Karpas-422 (cell line): Measurements from ENCODE around the gene BOD1. TPM values are rescaled to one million over a fixed set of nuclear protein-coding genes. Genes with fewer than 3 reads are reported as not detected.
A peak's percentile ranks its signal among the peaks of the same experiment; 100 is the strongest.

ENCODE experiments used
- DNase-seq: peaks from one replicate; pipeline ENCODE4 v3.0.0-alpha.2; 2015
- H2AFZ ChIP-seq: fragments of 200-600 bp; sonication (generic); 2 replicates; pipeline ENCODE4 v1.6.1; 2014; ENCODE audit warnings: antibody characterized with exemption, low read length, mixed read lengths
- H3K27ac ChIP-seq: fragments of 200-600 bp; sonication (generic); 2 replicates; pipeline ENCODE4 v1.5.1; 2014; ENCODE audit warnings: mild to moderate bottlenecking, low read length, moderate library complexity
- H3K27me3 ChIP-seq: fragments of 200-600 bp; sonication (generic); 2 replicates; pipeline ENCODE4 v1.6.1; 2014; ENCODE audit warnings: low read length, mixed read lengths
- H3K36me3 ChIP-seq: fragments of 200-600 bp; sonication (generic); 2 replicates; pipeline ENCODE4 v1.6.1; 2014; ENCODE audit warnings: low read length, mixed read lengths; ENCODE audit not compliant: insufficient read depth
- H3K4me1 ChIP-seq: fragments of 200-600 bp; sonication (generic); 2 replicates; pipeline ENCODE4 v1.6.1; 2014; ENCODE audit warnings: mild to moderate bottlenecking, low read length, mixed read lengths
- H3K4me2 ChIP-seq: fragments of 200-600 bp; sonication (generic); 2 replicates; pipeline ENCODE4 v1.6.1; 2014; ENCODE audit warnings: low read length, low read depth, mild to moderate bottlenecking; ENCODE audit not compliant: poor library complexity, severe bottlenecking
- H3K4me3 ChIP-seq: fragments of 200-600 bp; sonication (generic); 2 replicates; pipeline ENCODE4 v1.5.1; 2014; ENCODE audit warnings: mild to moderate bottlenecking, antibody characterized with exemption, low read length, mixed read lengths
- H3K79me2 ChIP-seq: fragments of 200-600 bp; sonication (generic); 2 replicates; pipeline ENCODE4 v1.6.1; 2014; ENCODE audit warnings: mild to moderate bottlenecking, low read length, mixed read lengths
- H3K9ac ChIP-seq: fragments of 200-600 bp; sonication (generic); 2 replicates; pipeline ENCODE4 v1.6.0; 2014; ENCODE audit warnings: low read length
- H3K9me2 ChIP-seq: fragments of 200-600 bp; sonication (generic), shearing (Covaris generic); replicated peaks from 2 replicates; pipeline ENCODE4 v1.6.0; 2014; ENCODE audit warnings: mild to moderate bottlenecking, low read length, moderate library complexity; ENCODE audit not compliant: insufficient read depth
- H3K9me3 ChIP-seq: fragments of 300-700, 200-600 bp; sonication (generic); 2 replicates; pipeline ENCODE4 v1.6.1; 2014; ENCODE audit warnings: low read length, mixed read lengths
- H4K20me1 ChIP-seq: fragments of 200-600 bp; sonication (generic); 2 replicates; pipeline ENCODE4 v1.6.1; 2014; ENCODE audit warnings: mild to moderate bottlenecking, antibody characterized with exemption, low read length, low read depth; ENCODE audit not compliant: insufficient read depth
- total RNA-seq: library from RNA; depleted of rRNA; stranded (reverse); fragments of >200 nt; shearing (Covaris generic); gene quantifications from 2 replicates; pipeline ENCODE4 v1.2.3, GENCODE V29; 2014; ENCODE audit warnings: low replicate concordance

BOD1 gene
- total RNA-seq, 1 experiment from 2014 or later, result 28.4 TPM

- Histone ChIP-seq H3K4me2 (no peak overlapping the region), H3K9me2 (no peaks in the 10 kb centered on the region), H3K79me2 (no peaks in the 10 kb centered on the region), H3K27me3 (no peaks in the 10 kb centered on the region), H3K36me3 (no peaks in the 10 kb centered on the region), H3K27ac (no peak overlapping the region), H2AFZ (no peak overlapping the region), H3K4me1 (peaks cover 38% of the 10 kb centered on the region), H3K4me3 (no peak overlapping the region), H3K9ac (no peak overlapping the region), H4K20me1 (no peaks in the 10 kb centered on the region), H3K9me3 (no peaks in the 10 kb centered on the region)
- no peak for DNase-seq
These were observed 10.0 kb upstream of the BOD1 start for GRCh38 chr5:173626505-173626820.

DNA sequence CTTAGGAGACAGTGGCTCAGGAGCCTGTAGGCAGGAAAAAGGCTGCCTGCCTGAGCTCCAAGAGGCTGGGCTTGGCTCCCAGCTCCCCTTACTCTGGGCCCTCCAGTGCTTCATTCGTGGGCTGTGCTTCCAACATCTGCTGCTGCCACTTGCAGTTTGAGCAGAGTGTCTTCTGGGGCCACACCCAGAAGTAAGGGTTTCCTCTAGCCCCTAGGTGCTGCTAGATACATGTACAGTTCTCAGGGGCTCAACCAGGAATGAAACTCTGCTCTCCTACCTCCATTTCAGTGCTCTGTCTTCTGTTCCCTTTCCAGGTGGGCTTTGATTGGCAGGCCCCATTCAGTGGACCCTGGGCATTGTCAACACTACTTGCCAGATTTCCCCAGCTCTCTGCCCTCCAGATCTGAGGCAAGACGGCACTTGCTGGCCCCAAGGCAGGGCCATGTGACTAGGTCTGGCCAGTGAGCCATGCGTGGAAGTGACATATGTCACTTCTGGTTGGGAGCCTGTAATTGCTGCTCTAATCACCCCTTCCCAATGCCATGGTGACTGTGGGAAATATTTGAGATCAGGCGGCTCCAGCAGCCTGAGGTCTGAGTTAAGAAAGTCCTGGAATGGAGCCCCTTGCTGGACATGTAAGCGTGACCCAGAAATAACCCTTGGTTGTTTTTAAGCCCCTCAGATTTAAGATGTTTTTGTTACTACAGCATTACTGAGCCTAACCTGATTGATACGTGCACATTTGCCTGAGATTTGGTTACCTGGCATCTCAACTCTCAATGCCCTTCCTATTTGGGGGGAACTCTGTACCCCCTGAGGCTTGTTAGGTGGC lies 9.4 kb upstream of the BOD1 start:
- Histone ChIP-seq H2AFZ (no peak overlapping the region), H3K4me2 (no peak overlapping the region), H3K9me3 (no peaks in the 10 kb centered on the region), H3K27me3 (no peaks in the 10 kb centered on the region), H3K4me3 (no peak overlapping the region), H3K9ac (no peak overlapping the region), H3K27ac (no peak overlapping the region), H3K4me1 (peaks cover 41% of the 10 kb centered on the region), H3K79me2 (no peaks in the 10 kb centered on the region), H3K9me2 (no peaks in the 10 kb centered on the region), H3K36me3 (no peaks in the 10 kb centered on the region), H4K20me1 (no peaks in the 10 kb centered on the region)
- peak; percentile 79 for DNase-seq

GRCh38 chr5:173625261-173625660 lies 8.8 kb upstream of the BOD1 start:
- Histone ChIP-seq H3K4me2 (no peak overlapping the region), H4K20me1 (no peaks in the 10 kb centered on the region), H3K4me3 (no peak overlapping the region), H3K79me2 (no peaks in the 10 kb centered on the region), H3K4me1 (peaks cover 41% of the 10 kb centered on the region), H3K9ac (no peak overlapping the region), H3K27ac (no peak overlapping the region), H3K27me3 (no peaks in the 10 kb centered on the region), H2AFZ (no peak overlapping the region), H3K9me3 (no peaks in the 10 kb centered on the region), H3K36me3 (no peaks in the 10 kb centered on the region), H3K9me2 (no peaks in the 10 kb centered on the region)
- no peak for DNase-seq

GRCh38 chr5:173624282-173624681 lies 7.8 kb upstream of the BOD1 start:
- no peak for DNase-seq
- Histone ChIP-seq H3K4me1 (peaks cover 34% of the 10 kb centered on the region), H3K9me2 (no peaks in the 10 kb centered on the region)

DNA sequence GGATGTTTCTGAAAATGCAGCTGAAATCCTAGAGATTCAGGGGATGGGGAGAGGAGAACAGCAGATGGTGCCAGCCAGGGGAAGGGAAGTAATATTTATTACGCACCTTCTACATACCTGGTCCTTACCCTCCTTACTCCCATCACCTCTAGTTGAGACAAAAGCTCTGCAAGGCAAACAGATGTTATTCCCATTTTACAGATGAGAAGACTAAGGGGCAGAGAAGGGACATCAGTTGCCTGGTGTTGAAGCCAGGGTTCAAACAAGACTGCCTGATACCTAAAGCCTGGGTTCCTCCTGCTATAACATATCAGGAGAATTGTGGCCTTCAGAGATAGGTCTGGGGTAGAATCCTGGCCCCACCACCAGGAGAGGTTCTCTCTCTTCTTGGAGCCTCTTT lies 7.3 kb upstream of the BOD1 start:
- Histone ChIP-seq H3K36me3 (no peaks in the 10 kb centered on the region), H4K20me1 (no peaks in the 10 kb centered on the region), H3K9ac (no peak overlapping the region), H3K79me2 (no peaks in the 10 kb centered on the region), H3K4me3 (no peak overlapping the region), H3K9me2 (no peaks in the 10 kb centered on the region), H3K9me3 (no peaks in the 10 kb centered on the region), H2AFZ (no peak overlapping the region), H3K27me3 (no peaks in the 10 kb centered on the region), H3K4me1 (peaks cover 33% of the 10 kb centered on the region), H3K27ac (no peak overlapping the region), H3K4me2 (no peak overlapping the region)
- DNase-seq, result no peak

More at GRCh38 chr5:173624282-173624681, 7.8 kb upstream of the BOD1 start:
- H2AFZ ChIP-seq, result peak overlapping the region; percentile 23; the same call in 1 of the 2 replicates
- no peaks in the 10 kb centered on the region for H3K27me3 ChIP-seq
- no peak overlapping the region for H3K9ac ChIP-seq
- H3K79me2 ChIP-seq, result no peaks in the 10 kb centered on the region
- no peak overlapping the region for H3K4me2 ChIP-seq
- H3K4me3 ChIP-seq, result no peak overlapping the region
- H3K36me3 ChIP-seq, result no peaks in the 10 kb centered on the region
- H3K9me3 ChIP-seq, result no peaks in the 10 kb centered on the region
- no peak overlapping the region for H3K27ac ChIP-seq
- no peaks in the 10 kb centered on the region for H4K20me1 ChIP-seq

GRCh38 chr5:173623296-173623771 lies 6.9 kb upstream of the BOD1 start:
- H3K36me3 ChIP-seq, result no peaks in the 10 kb centered on the region
- H3K27ac ChIP-seq, result no peak overlapping the region
- no peak overlapping the region for H3K4me2 ChIP-seq
- H3K79me2 ChIP-seq, result no peaks in the 10 kb centered on the region
- no peak overlapping the region for H2AFZ ChIP-seq
- no peaks in the 10 kb centered on the region for H3K9me2 ChIP-seq
- DNase-seq, result no peak
- no peaks in the 10 kb centered on the region for H3K9me3 ChIP-seq
- no peak overlapping the region for H3K9ac ChIP-seq
- no peak overlapping the region for H3K4me3 ChIP-seq
- no peaks in the 10 kb centered on the region for H3K27me3 ChIP-seq
- no peaks in the 10 kb centered on the region for H4K20me1 ChIP-seq
- peaks cover 31% of the 10 kb centered on the region for H3K4me1 ChIP-seq

DNA sequence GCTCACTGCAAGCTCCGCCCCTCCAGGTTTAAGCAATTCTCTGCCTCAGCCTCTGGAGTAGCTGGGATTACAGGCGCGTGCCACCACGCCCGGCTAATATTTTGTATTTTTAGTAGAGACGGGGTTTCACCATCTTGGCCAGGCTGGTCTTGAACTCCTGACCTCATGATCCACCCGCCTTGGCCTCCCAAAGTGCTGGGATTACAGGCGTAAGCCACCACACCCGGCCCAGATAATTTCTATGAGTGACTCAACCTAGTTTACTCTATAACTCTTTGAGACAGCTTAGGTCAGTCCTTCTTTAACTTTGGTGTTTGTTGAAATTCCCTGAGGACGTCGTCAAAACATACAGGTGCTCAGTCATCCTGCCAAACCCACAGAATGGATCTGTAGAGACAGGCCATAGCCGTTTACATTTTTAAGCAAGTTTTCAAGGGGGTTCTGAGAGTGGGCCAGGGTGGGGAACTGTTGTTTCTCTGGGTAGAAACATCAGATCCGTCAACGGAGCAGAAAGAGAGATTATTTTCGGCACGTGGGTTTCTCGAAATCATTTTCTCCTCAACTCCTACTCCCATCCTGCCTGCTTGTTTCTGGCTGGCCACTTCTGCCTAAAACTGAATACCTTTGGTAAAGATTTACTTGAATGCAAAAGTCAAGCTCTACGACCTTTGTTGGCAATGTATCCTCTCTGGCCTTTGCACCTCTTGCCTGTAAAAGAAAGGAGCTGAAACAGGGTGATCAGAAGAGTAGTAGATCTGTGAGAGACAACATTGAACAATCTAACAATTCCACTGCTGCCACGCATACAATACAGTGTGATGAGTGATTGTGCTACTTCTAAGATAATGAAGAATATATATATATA lies 6.0 kb upstream of the BOD1 start:
- Histone ChIP-seq H3K9me3 (no peaks in the 10 kb centered on the region), H3K9me2 (no peaks in the 10 kb centered on the region), H3K27ac (no peak overlapping the region), H4K20me1 (no peaks in the 10 kb centered on the region), H3K36me3 (no peaks in the 10 kb centered on the region), H3K9ac (no peak overlapping the region), H3K4me2 (no peak overlapping the region), H2AFZ (no peak overlapping the region), H3K4me1 (peaks cover 29% of the 10 kb centered on the region), H3K27me3 (no peaks in the 10 kb centered on the region), H3K79me2 (no peaks in the 10 kb centered on the region), H3K4me3 (no peak overlapping the region)
- no peak for DNase-seq

DNA sequence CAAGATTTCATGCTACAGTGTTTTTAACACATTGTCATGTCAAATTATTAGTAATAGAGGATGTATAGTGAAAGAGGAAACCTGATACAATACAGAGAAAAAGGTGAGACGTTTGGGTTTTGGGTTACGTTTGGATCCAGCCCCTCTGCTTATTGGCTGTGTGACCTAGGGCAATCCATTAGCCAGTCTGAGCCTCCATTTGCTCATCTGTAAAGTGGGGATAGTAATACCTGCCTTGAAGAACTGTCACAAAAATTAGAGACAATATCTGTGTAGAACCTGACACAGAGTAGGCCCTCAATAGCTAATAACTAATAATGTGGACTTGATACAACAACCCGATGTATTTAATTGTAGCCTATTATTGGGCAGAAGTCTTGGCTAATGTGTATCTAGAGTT lies 4.3 kb upstream of the BOD1 start:
- Histone ChIP-seq H3K4me2 (no peak overlapping the region), H3K27ac (no peak overlapping the region), H3K36me3 (no peaks in the 10 kb centered on the region), H3K79me2 (peaks cover 5% of the 10 kb centered on the region), H2AFZ (no peak overlapping the region), H3K9ac (no peak overlapping the region), H4K20me1 (no peaks in the 10 kb centered on the region), H3K9me2 (no peaks in the 10 kb centered on the region), H3K4me1 (peaks cover 27% of the 10 kb centered on the region), H3K9me3 (no peaks in the 10 kb centered on the region), H3K27me3 (no peaks in the 10 kb centered on the region), H3K4me3 (no peak overlapping the region)
- no peak for DNase-seq
